ENCODE results near the gene MAN2B2.

The MAN2B2 gene

GRCh38 chr4:6618386-6619115 is 43.6 kb downstream of the MAN2B2 start:
- Histone ChIP-seq H3K4me1 (ENCODE audit: control insufficient read depth in 5 of 5, insufficient read depth in 5 of 5, low read length in 5 of 5) (no peaks in the 10 kb centered on the region), H3K27me3 (ENCODE audit: control insufficient read depth in 5 of 5, insufficient read depth in 4 of 5, low read length in 5 of 5) (no peaks in the 10 kb centered on the region), H3K9me3 (ENCODE audit: control insufficient read depth in 5 of 5, low read length in 5 of 5) (peaks cover 0 to 2% (median 0%) of the 10 kb centered on the region in 5 donors), H3K36me3 (ENCODE audit: control insufficient read depth in 5 of 5, insufficient read depth in 5 of 5, low read length in 5 of 5) (peaks cover 0 to 81% (median 59%) of the 10 kb centered on the region in 5 donors), H3K27ac (ENCODE audit: low read depth, low read length) (no peak overlapping the region), H3K9ac (ENCODE audit: low read length in 5 of 5) (no peak overlapping the region), H3K4me3 (ENCODE audit: low read depth in 1 of 5, low read length in 5 of 5) (no peak overlapping the region)

GRCh38 chr4:6619116-6619465 is 44.1 kb downstream of the MAN2B2 start:
- Histone ChIP-seq H3K36me3 (ENCODE audit: control insufficient read depth in 5 of 5, insufficient read depth in 5 of 5, low read length in 5 of 5) (peaks cover 0 to 75% (median 55%) of the 10 kb centered on the region in 5 donors), H3K4me1 (ENCODE audit: control insufficient read depth in 5 of 5, insufficient read depth in 5 of 5, low read length in 5 of 5) (no peaks in the 10 kb centered on the region), H3K27me3 (ENCODE audit: control insufficient read depth in 5 of 5, insufficient read depth in 4 of 5, low read length in 5 of 5) (no peaks in the 10 kb centered on the region), H3K9ac (ENCODE audit: low read length in 5 of 5) (no peak overlapping the region), H3K4me3 (ENCODE audit: low read depth in 1 of 5, low read length in 5 of 5) (no peak overlapping the region), H3K27ac (ENCODE audit: low read depth, low read length) (no peak overlapping the region), H3K9me3 (ENCODE audit: control insufficient read depth in 5 of 5, low read length in 5 of 5) (peaks cover 0 to 2% (median 0%) of the 10 kb centered on the region in 5 donors)

- H3K4me3 ChIP-seq (ENCODE audit: low read depth in 1 of 5, low read length in 5 of 5) = no peak overlapping the region
- peaks cover 0 to 2% (median 0%) of the 10 kb centered on the region in 5 donors for H3K9me3 ChIP-seq (ENCODE audit: control insufficient read depth in 5 of 5, low read length in 5 of 5)
- no peaks in the 10 kb centered on the region for H3K27me3 ChIP-seq (ENCODE audit: control insufficient read depth in 5 of 5, insufficient read depth in 4 of 5, low read length in 5 of 5)
- H3K27ac ChIP-seq (ENCODE audit: low read depth, low read length) = no peak overlapping the region
- H3K9ac ChIP-seq (ENCODE audit: low read length in 5 of 5) = no peak overlapping the region
- peaks cover 0 to 70% (median 50%) of the 10 kb centered on the region in 5 donors for H3K36me3 ChIP-seq (ENCODE audit: control insufficient read depth in 5 of 5, insufficient read depth in 5 of 5, low read length in 5 of 5)
- no peaks in the 10 kb centered on the region for H3K4me1 ChIP-seq (ENCODE audit: control insufficient read depth in 5 of 5, insufficient read depth in 5 of 5, low read length in 5 of 5)
These were observed 44.7 kb downstream of the MAN2B2 start for GRCh38 chr4:6619466-6620255.

DNA sequence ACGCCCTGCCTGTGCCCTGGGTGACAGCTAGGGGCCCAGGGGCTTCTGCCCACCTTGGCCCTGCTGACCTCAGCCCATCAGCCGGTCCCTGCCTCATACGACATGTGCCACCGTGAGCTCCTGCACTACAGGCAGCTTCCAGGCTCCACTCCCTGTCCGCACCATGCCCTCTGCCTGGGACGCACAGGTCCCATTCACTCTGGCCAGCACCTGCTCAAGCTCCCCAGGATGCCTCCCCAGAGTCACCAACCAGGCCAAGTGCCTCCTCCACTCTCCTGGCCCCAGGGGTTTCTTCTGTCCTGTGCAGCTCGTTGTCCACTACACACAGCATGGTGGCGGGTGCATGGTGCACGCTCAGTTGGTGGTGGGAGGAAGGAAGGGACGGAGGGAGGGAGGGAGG is 45.3 kb downstream of the MAN2B2 start:
- Histone ChIP-seq H3K4me1 (ENCODE audit: control insufficient read depth in 5 of 5, insufficient read depth in 5 of 5, low read length in 5 of 5) (no peaks in the 10 kb centered on the region), H3K9me3 (ENCODE audit: control insufficient read depth in 5 of 5, low read length in 5 of 5) (peaks cover 0 to 2% (median 0%) of the 10 kb centered on the region in 5 donors), H3K36me3 (ENCODE audit: control insufficient read depth in 5 of 5, insufficient read depth in 5 of 5, low read length in 5 of 5) (peaks cover 0 to 63% (median 43%) of the 10 kb centered on the region in 5 donors), H3K27me3 (ENCODE audit: control insufficient read depth in 5 of 5, insufficient read depth in 4 of 5, low read length in 5 of 5) (no peaks in the 10 kb centered on the region), H3K9ac (ENCODE audit: low read length in 5 of 5) (no peak overlapping the region), H3K4me3 (ENCODE audit: low read depth in 1 of 5, low read length in 5 of 5) (no peak overlapping the region), H3K27ac (ENCODE audit: low read depth, low read length) (no peak overlapping the region)

DNA sequence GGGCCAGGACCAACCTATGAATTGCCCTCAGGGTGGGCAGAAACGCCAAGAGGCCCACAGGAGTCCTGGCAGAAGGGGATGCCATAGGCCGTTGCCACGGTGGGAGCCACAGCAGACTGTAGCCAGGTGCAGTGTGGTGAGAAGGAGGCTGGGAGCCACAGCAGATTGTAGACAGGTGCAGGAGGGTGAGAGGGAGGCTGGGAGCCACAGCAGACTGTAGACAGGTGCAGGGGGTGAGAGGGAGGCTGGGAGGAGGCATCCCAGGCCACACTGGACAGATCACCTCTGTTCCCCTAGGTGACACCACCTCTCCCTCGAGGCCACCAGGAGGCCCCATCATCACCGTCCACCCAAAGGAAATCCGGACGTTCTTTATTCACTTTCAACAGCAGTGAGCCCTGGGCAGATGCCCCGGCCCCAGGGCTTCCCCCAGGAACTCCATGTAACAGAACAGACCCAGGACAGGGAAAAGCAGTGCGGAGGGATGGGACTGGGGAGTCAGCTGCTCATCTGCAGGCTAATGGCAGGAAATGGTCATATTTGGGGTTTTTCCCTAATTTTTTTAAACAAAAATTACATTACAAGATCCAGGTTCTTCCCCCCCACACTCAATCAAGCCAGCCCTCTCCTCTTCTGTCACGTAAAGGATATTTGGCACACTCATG is 46.0 kb downstream of the MAN2B2 start:
- Histone ChIP-seq H3K27ac (ENCODE audit: low read depth, low read length) (no peak overlapping the region), H3K27me3 (ENCODE audit: control insufficient read depth in 5 of 5, insufficient read depth in 4 of 5, low read length in 5 of 5) (no peaks in the 10 kb centered on the region), H3K4me3 (ENCODE audit: low read depth in 1 of 5, low read length in 5 of 5) (no peak overlapping the region), H3K9ac (ENCODE audit: low read length in 5 of 5) (no peak overlapping the region), H3K36me3 (ENCODE audit: control insufficient read depth in 5 of 5, insufficient read depth in 5 of 5, low read length in 5 of 5) (peaks cover 0 to 57% (median 41%) of the 10 kb centered on the region in 5 donors), H3K9me3 (ENCODE audit: control insufficient read depth in 5 of 5, low read length in 5 of 5) (peaks cover 0 to 2% (median 0%) of the 10 kb centered on the region in 5 donors), H3K4me1 (ENCODE audit: control insufficient read depth in 5 of 5, insufficient read depth in 5 of 5, low read length in 5 of 5) (no peaks in the 10 kb centered on the region)

- Histone ChIP-seq H3K9me3 (ENCODE audit: control insufficient read depth in 5 of 5, low read length in 5 of 5) (no peaks in the 10 kb centered on the region), H3K4me1 (ENCODE audit: control insufficient read depth in 5 of 5, insufficient read depth in 5 of 5, low read length in 5 of 5) (no peaks in the 10 kb centered on the region), H3K27ac (ENCODE audit: low read depth, low read length) (no peak overlapping the region), H3K27me3 (ENCODE audit: control insufficient read depth in 5 of 5, insufficient read depth in 4 of 5, low read length in 5 of 5) (no peaks in the 10 kb centered on the region), H3K36me3 (ENCODE audit: control insufficient read depth in 5 of 5, insufficient read depth in 5 of 5, low read length in 5 of 5) (peaks cover 0 to 52% (median 36%) of the 10 kb centered on the region in 5 donors), H3K4me3 (ENCODE audit: low read depth in 1 of 5, low read length in 5 of 5) (no peak overlapping the region), H3K9ac (ENCODE audit: low read length in 5 of 5) (no peak overlapping the region)
These were observed 46.6 kb downstream of the MAN2B2 start for GRCh38 chr4:6621556-6621927.

- no peak overlapping the region for H3K27ac ChIP-seq (ENCODE audit: low read depth, low read length)
- H3K9ac ChIP-seq (ENCODE audit: low read length in 5 of 5) = no peak overlapping the region
- no peaks in the 10 kb centered on the region for H3K27me3 ChIP-seq (ENCODE audit: control insufficient read depth in 5 of 5, insufficient read depth in 4 of 5, low read length in 5 of 5)
- no peaks in the 10 kb centered on the region for H3K9me3 ChIP-seq (ENCODE audit: control insufficient read depth in 5 of 5, low read length in 5 of 5)
- H3K36me3 ChIP-seq (ENCODE audit: control insufficient read depth in 5 of 5, insufficient read depth in 5 of 5, low read length in 5 of 5) = peaks cover 0 to 40% (median 24%) of the 10 kb centered on the region in 5 donors
- no peak overlapping the region for H3K4me3 ChIP-seq (ENCODE audit: low read depth in 1 of 5, low read length in 5 of 5)
- H3K4me1 ChIP-seq (ENCODE audit: control insufficient read depth in 5 of 5, insufficient read depth in 5 of 5, low read length in 5 of 5) = no peaks in the 10 kb centered on the region
These were observed 47.8 kb downstream of the MAN2B2 start for GRCh38 chr4:6622744-6623143.

DNA sequence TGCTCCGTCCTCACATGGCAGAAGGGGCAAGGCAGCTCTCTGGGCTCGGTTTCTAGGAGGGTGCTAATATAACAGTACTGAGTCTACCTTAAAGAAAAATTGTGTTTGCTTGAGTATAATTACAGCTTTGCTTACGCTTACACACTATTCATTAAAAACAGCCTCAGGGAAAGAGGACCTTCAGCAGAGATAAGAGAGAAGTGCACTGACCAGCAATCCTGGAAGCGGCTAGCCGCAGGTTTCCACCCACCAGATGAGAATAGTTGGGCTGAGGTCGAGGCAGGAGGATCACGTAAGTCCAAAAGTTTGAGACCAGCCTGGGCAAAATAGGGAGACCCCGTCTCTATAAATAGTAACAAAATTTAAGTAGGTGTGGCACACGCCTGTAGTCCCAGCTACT is 50.3 kb downstream of the MAN2B2 start:
- Histone ChIP-seq H3K9ac (ENCODE audit: low read length in 5 of 5) (no peak overlapping the region), H3K9me3 (ENCODE audit: control insufficient read depth in 5 of 5, low read length in 5 of 5) (no peaks in the 10 kb centered on the region), H3K4me1 (ENCODE audit: control insufficient read depth in 5 of 5, insufficient read depth in 5 of 5, low read length in 5 of 5) (no peaks in the 10 kb centered on the region), H3K36me3 (ENCODE audit: control insufficient read depth in 5 of 5, insufficient read depth in 5 of 5, low read length in 5 of 5) (peaks cover 0 to 16% (median 6%) of the 10 kb centered on the region in 5 donors), H3K4me3 (ENCODE audit: low read depth in 1 of 5, low read length in 5 of 5) (no peak overlapping the region), H3K27ac (ENCODE audit: low read depth, low read length) (no peak overlapping the region), H3K27me3 (ENCODE audit: control insufficient read depth in 5 of 5, insufficient read depth in 4 of 5, low read length in 5 of 5) (no peaks in the 10 kb centered on the region)

DNA sequence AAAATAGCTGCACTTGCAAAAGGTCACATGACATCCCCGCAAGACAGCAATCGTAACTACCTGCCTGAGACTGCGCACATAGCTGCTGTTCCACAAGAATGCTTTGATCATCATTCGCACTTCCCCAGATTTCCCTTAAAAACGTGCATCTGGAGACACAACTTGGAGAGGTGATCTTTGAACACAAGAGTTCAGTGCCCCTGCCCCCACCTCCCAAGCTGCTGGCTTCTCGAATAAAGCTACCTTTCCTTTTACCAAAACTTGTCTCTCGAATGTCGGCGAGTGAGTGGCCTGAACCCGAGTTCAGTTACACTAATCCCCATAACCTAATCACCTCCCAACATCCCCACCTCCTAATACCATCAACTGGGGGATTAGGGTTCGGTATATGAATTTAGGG is 51.1 kb downstream of the MAN2B2 start:
- H3K36me3 ChIP-seq (ENCODE audit: control insufficient read depth in 5 of 5, insufficient read depth in 5 of 5, low read length in 5 of 5) = peaks cover 0 to 9% (median 0%) of the 10 kb centered on the region in 5 donors
- no peaks in the 10 kb centered on the region for H3K9me3 ChIP-seq (ENCODE audit: control insufficient read depth in 5 of 5, low read length in 5 of 5)
- no peak overlapping the region for H3K9ac ChIP-seq (ENCODE audit: low read length in 5 of 5)
- H3K27me3 ChIP-seq (ENCODE audit: control insufficient read depth in 5 of 5, insufficient read depth in 4 of 5, low read length in 5 of 5) = no peaks in the 10 kb centered on the region
- H3K27ac ChIP-seq (ENCODE audit: low read depth, low read length) = no peak overlapping the region
- H3K4me3 ChIP-seq (ENCODE audit: low read depth in 1 of 5, low read length in 5 of 5) = no peak overlapping the region
- no peaks in the 10 kb centered on the region for H3K4me1 ChIP-seq (ENCODE audit: control insufficient read depth in 5 of 5, insufficient read depth in 5 of 5, low read length in 5 of 5)

- H3K27me3 ChIP-seq (ENCODE audit: control insufficient read depth in 5 of 5, insufficient read depth in 4 of 5, low read length in 5 of 5) = no peaks in the 10 kb centered on the region
- H3K4me1 ChIP-seq (ENCODE audit: control insufficient read depth in 5 of 5, insufficient read depth in 5 of 5, low read length in 5 of 5) = no peaks in the 10 kb centered on the region
- no peak overlapping the region for H3K27ac ChIP-seq (ENCODE audit: low read depth, low read length)
- no peak overlapping the region for H3K9ac ChIP-seq (ENCODE audit: low read length in 5 of 5)
- no peaks in the 10 kb centered on the region for H3K9me3 ChIP-seq (ENCODE audit: control insufficient read depth in 5 of 5, low read length in 5 of 5)
- no peak overlapping the region for H3K4me3 ChIP-seq (ENCODE audit: low read depth in 1 of 5, low read length in 5 of 5)
- no peaks in the 10 kb centered on the region for H3K36me3 ChIP-seq (ENCODE audit: control insufficient read depth in 5 of 5, insufficient read depth in 5 of 5, low read length in 5 of 5)
These were observed 52.8 kb downstream of the MAN2B2 start for GRCh38 chr4:6627832-6628231.

All from subcutaneous abdominal adipose tissue (tissue), 5 donors.